Activated CD8-positive, alpha-beta memory T cell treated with anti-CD3 and anti-CD28 coated beads for 4 hours (primary cell): ENCODE results near the gene HEXIM1.

Experiments
- DNase-seq, 2 donors: peaks; one replicate each; pipeline ENCODE4 v3.0.0-alpha.2; 2020; ENCODE audit warnings: low read depth in 2 of 2

Gene HEXIM1

DNA sequence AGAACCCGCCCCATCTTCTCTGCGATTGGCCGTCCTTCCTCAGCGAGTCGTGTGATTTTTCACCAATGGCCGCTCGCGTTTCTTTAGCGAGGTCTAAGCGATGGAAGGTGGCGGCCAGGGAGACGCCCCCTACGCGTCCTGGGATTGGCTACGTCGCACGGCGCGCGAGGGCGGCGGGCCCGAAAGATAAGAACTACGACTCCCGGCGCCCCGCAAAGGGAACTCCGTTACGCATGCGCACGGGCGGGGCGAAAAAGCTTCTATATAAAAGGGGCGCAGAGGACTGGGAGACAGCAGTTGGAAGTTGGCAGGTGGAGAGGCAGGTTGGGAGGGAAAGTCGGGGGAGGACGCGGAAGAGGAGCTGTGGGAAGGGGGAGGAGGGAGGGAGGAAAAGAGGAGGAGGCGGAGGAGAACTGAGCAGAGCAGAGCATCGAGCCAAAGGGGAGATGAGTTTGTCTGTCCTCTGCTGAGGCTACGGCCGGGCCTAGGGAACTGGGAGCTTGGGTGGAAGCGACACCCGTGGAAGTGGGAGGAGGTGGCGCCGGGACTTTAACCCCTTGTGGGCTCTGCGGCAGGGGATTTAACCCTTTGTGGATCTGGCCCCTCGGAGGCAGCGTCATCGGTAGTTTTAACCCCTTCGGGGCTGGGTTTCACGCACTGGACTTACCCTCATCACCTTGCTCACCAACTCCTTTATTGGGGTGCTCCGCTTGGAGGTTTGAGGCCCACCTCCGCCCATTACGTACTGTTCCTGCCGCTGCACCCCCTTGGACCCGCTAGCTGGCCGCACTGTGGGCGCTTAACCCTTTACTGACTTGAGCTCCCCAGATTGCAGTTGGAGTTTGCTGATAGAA, at the start of gene HEXIM1:
Gene HEXIM1 (plus strand): TSS at position 293 of the 854 bp plus-strand sequence. CDS start 716 bp downstream, outside the sequence.
- DNase-seq = peak; percentile 97 to 98

- peak; percentile 43 to 49 for DNase-seq
Observed at GRCh38 chr17:45098869-45099616, 49.2 kb upstream of the HEXIM1 start.

GRCh38 chr17:45101546-45101882, 46.8 kb upstream of the HEXIM1 start:
- no peak for DNase-seq

- DNase-seq = no peak
Observed at GRCh38 chr17:45101883-45102811, 46.1 kb upstream of the HEXIM1 start.

DNA sequence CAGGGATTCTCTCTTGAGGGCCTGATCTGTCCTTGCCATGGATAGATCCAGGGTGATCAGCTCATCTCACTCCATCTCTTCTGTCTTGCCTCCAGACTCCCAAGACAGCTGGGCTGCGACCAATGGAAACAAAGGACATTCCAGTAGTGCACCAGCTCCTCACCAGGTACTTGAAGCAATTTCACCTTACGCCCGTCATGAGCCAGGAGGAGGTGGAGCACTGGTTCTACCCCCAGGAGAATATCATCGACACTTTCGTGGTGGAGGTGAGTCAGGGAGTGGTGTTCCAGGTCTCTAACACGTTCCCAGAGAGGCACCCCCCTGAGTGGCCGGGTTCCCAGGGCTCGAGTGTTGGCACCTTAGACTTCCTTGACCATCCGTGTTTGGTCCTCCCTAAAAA, 45.4 kb upstream of the HEXIM1 start:
- DNase-seq = no peak

DNA sequence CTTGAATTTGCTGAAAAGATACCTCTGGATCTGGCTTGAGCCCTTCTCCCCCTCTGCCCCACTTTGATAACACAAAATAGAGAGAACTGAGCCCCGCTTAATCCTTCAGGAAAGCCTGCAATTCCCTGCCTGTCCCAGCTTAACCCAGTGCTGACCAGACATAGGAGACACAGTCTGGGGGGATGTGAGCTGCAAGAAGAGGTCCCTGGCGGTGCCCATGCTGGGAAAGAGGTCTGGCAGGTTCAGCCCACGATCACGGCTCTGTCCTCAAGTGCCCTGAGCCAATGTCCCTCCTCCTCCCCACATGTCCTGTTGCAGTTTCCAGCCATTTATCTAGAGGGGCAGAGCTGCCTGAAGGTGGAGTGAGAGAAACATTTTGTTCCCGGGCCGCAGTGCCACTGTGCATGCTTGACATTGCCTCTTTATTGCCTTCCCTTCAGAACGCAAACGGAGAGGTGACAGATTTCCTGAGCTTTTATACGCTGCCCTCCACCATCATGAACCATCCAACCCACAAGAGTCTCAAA, 44.9 kb upstream of the HEXIM1 start:
- no peak for DNase-seq

- no peak for DNase-seq
Observed at GRCh38 chr17:45104029-45104428, 44.2 kb upstream of the HEXIM1 start.

- DNase-seq = no peak
Observed at GRCh38 chr17:45104497-45104896, 43.8 kb upstream of the HEXIM1 start.

- DNase-seq = no peak
Observed at GRCh38 chr17:45104907-45105624, 43.2 kb upstream of the HEXIM1 start.

DNA sequence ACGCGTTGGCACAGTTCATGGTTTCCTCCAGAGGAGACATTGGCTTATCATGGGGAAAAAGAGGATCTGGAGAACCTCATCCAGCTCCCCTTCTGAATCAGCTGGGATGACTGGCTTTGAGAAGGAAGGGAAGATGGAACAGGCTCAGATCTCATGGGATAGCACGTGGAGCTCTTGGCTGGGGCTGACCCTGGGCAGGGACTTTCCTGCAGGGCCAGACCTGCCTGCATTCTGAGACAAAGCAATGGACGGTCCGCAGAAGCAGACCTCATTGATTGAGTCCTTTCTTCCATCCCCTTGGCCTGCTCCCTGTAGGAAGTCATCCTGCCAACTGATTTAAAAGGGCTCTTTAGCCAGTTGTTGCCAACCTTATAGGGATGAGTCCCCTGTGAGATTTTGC, 42.2 kb upstream of the HEXIM1 start:
- no peak for DNase-seq

DNA sequence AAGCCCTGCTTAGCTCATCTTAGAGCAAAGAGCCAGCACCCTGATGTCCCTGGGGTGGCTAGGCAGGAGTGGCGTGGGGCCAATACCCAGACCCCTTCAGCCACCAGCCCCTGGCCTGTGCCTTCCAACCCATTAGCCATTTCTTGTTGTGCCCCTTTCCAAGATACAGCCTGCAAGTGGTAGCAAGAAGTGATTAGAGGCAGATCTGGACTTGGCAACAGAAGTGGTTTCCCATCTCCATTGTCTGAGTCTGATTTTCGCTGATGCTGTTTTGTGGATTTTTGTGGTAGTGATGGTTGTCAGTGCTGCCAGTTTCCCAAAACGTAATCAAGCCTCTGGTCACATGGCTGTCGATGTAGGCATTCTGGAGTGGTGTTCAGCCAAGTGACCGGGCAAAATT, 41.7 kb upstream of the HEXIM1 start:
- DNase-seq = no peak

DNA sequence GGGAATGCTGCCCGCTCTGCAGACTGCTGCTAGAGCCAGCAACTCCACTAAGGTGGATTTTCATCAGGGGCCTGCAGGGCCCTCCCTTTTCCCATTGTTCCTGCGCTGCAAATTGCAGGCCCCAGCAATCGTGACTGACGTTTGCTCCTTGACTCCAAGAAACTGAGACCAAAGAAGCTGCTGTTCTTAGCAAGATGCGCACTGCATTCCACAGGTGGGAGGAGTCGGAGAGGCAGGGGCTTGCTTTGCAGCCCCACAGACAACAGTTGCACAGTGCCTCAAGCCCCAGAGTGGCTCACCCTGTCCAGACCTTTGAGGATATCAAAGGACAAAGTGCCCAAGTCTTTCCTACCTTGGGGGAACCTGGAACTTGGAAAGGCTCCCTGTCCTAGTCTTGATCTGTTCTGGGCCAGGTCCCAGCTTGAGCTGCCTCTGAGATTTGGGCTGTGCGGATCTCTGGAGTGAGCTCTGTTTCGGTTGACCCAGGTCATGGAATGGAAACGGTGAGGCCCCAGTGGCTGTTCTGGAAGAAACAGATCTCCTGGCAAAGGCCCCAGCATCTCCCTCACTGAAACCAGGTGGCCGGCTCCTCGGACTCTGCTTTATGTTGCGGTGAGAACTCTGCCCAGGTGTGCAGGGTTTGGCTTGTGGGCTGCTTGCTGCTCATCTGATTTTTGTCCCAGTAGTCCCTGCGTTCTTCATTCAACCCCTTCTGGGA, 40.8 kb upstream of the HEXIM1 start:
- DNase-seq = no peak

GRCh38 chr17:45108051-45108450, 40.2 kb upstream of the HEXIM1 start:
- DNase-seq = no peak

- no peak for DNase-seq
Observed at GRCh38 chr17:45108595-45109521, 39.4 kb upstream of the HEXIM1 start.

DNA sequence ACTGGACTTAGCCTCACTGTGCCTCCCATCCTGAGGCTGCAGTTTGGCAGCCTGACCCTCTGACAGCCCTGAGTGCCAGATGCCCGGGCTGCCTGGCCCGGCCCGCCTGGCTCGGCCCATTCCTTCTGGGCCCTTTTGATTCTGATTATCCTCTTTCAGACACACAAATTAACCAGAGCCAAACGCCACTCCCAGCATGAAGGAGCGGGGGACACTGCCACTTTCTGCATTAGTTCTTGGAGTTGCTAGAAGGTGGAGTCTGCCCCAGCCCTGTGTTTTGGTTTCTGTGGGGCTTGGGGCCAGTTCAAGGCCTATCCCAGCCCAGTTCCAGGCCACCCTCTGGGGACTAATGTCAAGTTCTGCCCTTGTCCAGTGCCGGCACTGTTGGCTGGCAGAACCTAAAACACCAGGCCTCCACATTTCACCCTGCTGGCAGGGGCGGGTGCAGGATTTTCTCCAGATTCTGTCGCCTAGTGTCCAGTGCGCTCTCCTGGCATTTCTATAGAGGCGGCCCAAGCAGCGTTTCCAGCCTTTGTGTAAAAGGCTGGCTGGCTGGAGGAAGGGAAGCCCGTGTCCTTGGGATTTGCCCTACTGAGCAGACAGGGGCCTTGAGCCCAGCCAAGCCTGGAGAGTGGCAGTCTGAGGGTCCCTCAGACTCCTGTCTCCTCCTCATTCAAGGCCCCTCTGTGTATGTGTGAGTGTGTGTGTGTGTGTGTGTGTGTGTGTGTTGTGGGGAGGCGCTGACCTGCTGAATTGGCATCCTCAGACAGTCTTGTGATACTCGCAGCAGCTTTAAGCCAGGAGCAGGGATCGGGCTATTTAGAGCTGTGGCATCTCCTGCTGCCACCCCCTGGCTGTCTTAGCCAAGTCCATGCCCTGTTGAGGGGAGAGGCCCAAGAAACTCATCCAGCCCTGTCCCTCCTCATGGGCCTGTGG, 37.3 kb upstream of the HEXIM1 start:
- DNase-seq = no peak

DNA sequence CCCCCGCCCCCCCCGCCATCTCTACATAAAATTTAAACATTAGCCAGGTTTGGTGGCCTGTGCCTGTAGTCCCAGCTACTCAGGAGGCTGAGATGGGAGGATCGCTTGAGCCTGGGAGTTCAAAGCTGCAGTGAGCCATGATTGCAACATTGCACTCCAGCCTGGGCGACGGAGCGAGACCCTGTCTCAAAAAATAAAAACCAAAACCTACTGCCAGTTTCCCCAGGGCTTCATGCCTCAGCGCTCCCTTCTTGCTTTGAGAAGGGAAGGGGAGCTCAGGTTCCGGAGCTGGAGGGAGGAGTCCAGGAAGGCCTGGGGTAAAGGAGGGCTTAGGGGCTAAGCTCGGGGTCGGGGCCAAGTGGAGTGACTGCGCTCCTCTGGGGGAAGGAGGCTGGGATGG, 36.4 kb upstream of the HEXIM1 start:
- DNase-seq = no peak

DNA sequence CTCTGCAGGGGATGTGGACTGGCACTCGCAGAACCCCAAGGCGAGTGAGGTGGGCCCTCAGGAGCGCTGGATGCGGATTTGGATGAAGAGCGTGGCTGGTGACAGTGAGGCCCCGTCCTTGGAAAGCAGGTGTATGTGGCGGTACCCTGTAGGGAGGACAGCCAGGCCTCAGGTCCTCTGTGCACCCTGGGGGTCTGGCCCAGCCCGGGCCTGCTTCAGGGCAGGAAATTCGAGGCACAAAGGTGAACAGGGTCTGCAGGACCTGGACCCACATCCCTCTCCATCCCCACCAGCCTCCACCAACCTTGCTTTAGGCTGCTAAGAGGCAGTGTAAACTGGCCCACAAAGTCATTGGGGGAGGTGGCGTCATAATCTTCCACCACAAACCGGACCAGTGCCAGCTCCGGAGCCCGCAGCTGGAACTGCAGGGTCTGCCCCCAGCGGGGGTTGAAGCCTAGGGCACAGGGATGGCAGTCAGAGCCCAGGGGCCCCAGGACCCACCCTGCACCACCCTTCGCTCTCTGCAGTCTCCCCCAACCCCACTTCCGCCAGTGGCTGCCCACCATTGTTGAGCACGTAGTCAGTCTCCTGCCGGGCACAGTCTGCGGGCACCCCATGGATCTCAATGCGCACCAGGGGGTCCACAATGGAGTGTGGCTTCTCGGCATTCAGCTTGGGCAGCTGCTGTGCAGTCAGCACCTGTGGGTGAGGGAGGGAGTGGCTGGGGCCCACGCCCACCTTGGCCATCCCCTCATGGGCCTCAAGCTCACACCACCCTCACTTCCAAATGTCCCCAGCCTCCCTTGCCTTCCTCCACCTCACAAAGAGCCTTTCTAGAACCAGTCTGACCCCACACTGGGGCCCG, 35.5 kb upstream of the HEXIM1 start:
- DNase-seq = no peak
